ENCODE measurements around the gene RNF14. TPM values are rescaled to one million over a fixed set of nuclear protein-coding genes. Genes with fewer than 3 reads are reported as not detected.

Gene RNF14
- total RNA-seq, 2 experiments from 2014 or later = 44.9 to 45.4 TPM

GRCh38 chr5:142012792-142013388, 44.0 kb downstream of the RNF14 start, which contains the start of gene GNPDA1:
Gene GNPDA1, minus strand, starts transcription at chr5:142013027. Its CDS starts 992 bp downstream, at chr5:142012035.
- Mint-ChIP-seq H3K4me1 (peaks cover 74% of the 10 kb centered on the region), H3K36me3 (peaks cover 38% of the 10 kb centered on the region), H3K9me3 (peaks cover 6% of the 10 kb centered on the region), H3K27ac (peak within 1 kb of the TSS; percentile 97), H3K4me3 (peak within 1 kb of the TSS; percentile 87), H3K27me3 (peaks cover under 1% of the 10 kb centered on the region)
- DNase-seq = peak; percentile 82

GRCh38 chr5:142013734-142014521, 45.0 kb downstream of the RNF14 start:
- Mint-ChIP-seq H3K4me1 (peaks cover 76% of the 10 kb centered on the region), H3K36me3 (peaks cover 28% of the 10 kb centered on the region), H3K27ac (peak overlapping the region; percentile 97), H3K9me3 (peaks cover 3% of the 10 kb centered on the region), H3K4me3 (peak overlapping the region; percentile 87), H3K27me3 (peaks cover 3% of the 10 kb centered on the region)
- peak; percentile 12 for DNase-seq

GRCh38 chr5:142014911-142015584, 46.1 kb downstream of the RNF14 start:
- Mint-ChIP-seq H3K4me1 (peaks cover 70% of the 10 kb centered on the region), H3K36me3 (peaks cover 23% of the 10 kb centered on the region)

GRCh38 chr5:142015781-142016533, 47.1 kb downstream of the RNF14 start:
- peak overlapping the region; percentile 97 for H3K27ac Mint-ChIP-seq
- H3K9me3 Mint-ChIP-seq = peaks cover 10% of the 10 kb centered on the region
- H3K36me3 Mint-ChIP-seq = peaks cover 24% of the 10 kb centered on the region
- peak overlapping the region; percentile 59 for H3K4me3 Mint-ChIP-seq
- peaks cover 71% of the 10 kb centered on the region for H3K4me1 Mint-ChIP-seq
- H3K27me3 Mint-ChIP-seq = peaks cover 3% of the 10 kb centered on the region
- DNase-seq = peak; percentile 58

More at GRCh38 chr5:142014911-142015584, 46.1 kb downstream of the RNF14 start:
- Mint-ChIP-seq H3K27me3 (peaks cover 3% of the 10 kb centered on the region), H3K4me3 (peak overlapping the region; percentile 87), H3K9me3 (peaks cover 5% of the 10 kb centered on the region), H3K27ac (peak overlapping the region; percentile 97)
- DNase-seq = peak; percentile 63

- H3K9me3 Mint-ChIP-seq = peaks cover 10% of the 10 kb centered on the region
- peak overlapping the region; percentile 62 for H3K4me3 Mint-ChIP-seq
- DNase-seq = peak; percentile 74
- H3K36me3 Mint-ChIP-seq = peaks cover 21% of the 10 kb centered on the region
- peaks cover 3% of the 10 kb centered on the region for H3K27me3 Mint-ChIP-seq
- H3K27ac Mint-ChIP-seq = peak overlapping the region; percentile 97
- peaks cover 67% of the 10 kb centered on the region for H3K4me1 Mint-ChIP-seq
These were observed 47.7 kb downstream of the RNF14 start for GRCh38 chr5:142016556-142016955.

- Mint-ChIP-seq H3K27ac (peak overlapping the region; percentile 83), H3K4me3 (peak overlapping the region; percentile 45), H3K4me1 (peaks cover 60% of the 10 kb centered on the region), H3K9me3 (peaks cover 10% of the 10 kb centered on the region), H3K27me3 (peaks cover 3% of the 10 kb centered on the region), H3K36me3 (peaks cover 13% of the 10 kb centered on the region)
- peak; percentile 54 for DNase-seq
These were observed 49.0 kb downstream of the RNF14 start for GRCh38 chr5:142017832-142018427.

GRCh38 chr5:142020122-142020659, 51.3 kb downstream of the RNF14 start:
- Mint-ChIP-seq H3K4me3 (no peak overlapping the region), H3K27me3 (peaks cover 3% of the 10 kb centered on the region), H3K4me1 (peaks cover 49% of the 10 kb centered on the region), H3K36me3 (peaks cover 13% of the 10 kb centered on the region), H3K27ac (no peak overlapping the region), H3K9me3 (peaks cover 10% of the 10 kb centered on the region)
- no peak for DNase-seq

- H3K36me3 Mint-ChIP-seq = peaks cover 9% of the 10 kb centered on the region
- no peak overlapping the region for H3K4me3 Mint-ChIP-seq
- H3K27me3 Mint-ChIP-seq = no peaks in the 10 kb centered on the region
- H3K9me3 Mint-ChIP-seq = peaks cover 10% of the 10 kb centered on the region
- no peak overlapping the region for H3K27ac Mint-ChIP-seq
- DNase-seq = no peak
- peaks cover 22% of the 10 kb centered on the region for H3K4me1 Mint-ChIP-seq
These were observed 54.9 kb downstream of the RNF14 start for GRCh38 chr5:142023836-142024235.

GRCh38 chr5:142024771-142025304, 55.9 kb downstream of the RNF14 start:
- DNase-seq = peak; percentile 90
- Mint-ChIP-seq H3K27ac (peak overlapping the region; percentile 98), H3K4me3 (peak overlapping the region; percentile 90), H3K4me1 (peaks cover 20% of the 10 kb centered on the region), H3K36me3 (peaks cover 7% of the 10 kb centered on the region), H3K27me3 (no peaks in the 10 kb centered on the region), H3K9me3 (peaks cover 8% of the 10 kb centered on the region)

- peaks cover 15% of the 10 kb centered on the region for H3K4me1 Mint-ChIP-seq
- no peaks in the 10 kb centered on the region for H3K36me3 Mint-ChIP-seq
- peak overlapping the region; percentile 90 for H3K4me3 Mint-ChIP-seq
- DNase-seq = no peak
- H3K9me3 Mint-ChIP-seq = peaks cover 3% of the 10 kb centered on the region
- peak overlapping the region; percentile 98 for H3K27ac Mint-ChIP-seq
- no peaks in the 10 kb centered on the region for H3K27me3 Mint-ChIP-seq
These were observed 56.7 kb downstream of the RNF14 start for GRCh38 chr5:142025637-142026036.

GRCh38 chr5:142032150-142032549, 63.2 kb downstream of the RNF14 start:
- peaks cover 13% of the 10 kb centered on the region for H3K36me3 Mint-ChIP-seq
- peaks cover 18% of the 10 kb centered on the region for H3K4me1 Mint-ChIP-seq
- no peak overlapping the region for H3K4me3 Mint-ChIP-seq
- no peak for DNase-seq
- no peak overlapping the region for H3K27ac Mint-ChIP-seq
- peaks cover 5% of the 10 kb centered on the region for H3K9me3 Mint-ChIP-seq
- no peaks in the 10 kb centered on the region for H3K27me3 Mint-ChIP-seq

GRCh38 chr5:142032747-142033631, 64.1 kb downstream of the RNF14 start:
- H3K36me3 Mint-ChIP-seq = peaks cover 13% of the 10 kb centered on the region
- H3K4me1 Mint-ChIP-seq = peaks cover 18% of the 10 kb centered on the region
- no peak for DNase-seq
- peaks cover 5% of the 10 kb centered on the region for H3K9me3 Mint-ChIP-seq
- no peaks in the 10 kb centered on the region for H3K27me3 Mint-ChIP-seq
- no peak overlapping the region for H3K4me3 Mint-ChIP-seq
- H3K27ac Mint-ChIP-seq = peak overlapping the region; percentile 61

Measured in activated naive CD8-positive, alpha-beta T cell treated with anti-CD3 and anti-CD28 coated beads for 36 hours (primary cell).